NCI-H774 (cell line): ENCODE measurements around the gene DNAJC6.
"Not testable (repeated sequence)": the region's sequence is repeated elsewhere in the genome, so short reads cannot be mapped to it uniquely, and the experiment has no call there.

Source experiments
- DNase-seq: peaks from one replicate; lab custom pipeline; 2025; lab: John Stamatoyannopoulos, UW

The DNAJC6 gene

GRCh38 chr1:65309304-65310077, at the start of gene DNAJC6:
TSS of gene DNAJC6 (plus strand) at chr1:65309543. CDS start at chr1:65309746, 203 bp downstream.
- DNase-seq: peak; percentile 70

DNA sequence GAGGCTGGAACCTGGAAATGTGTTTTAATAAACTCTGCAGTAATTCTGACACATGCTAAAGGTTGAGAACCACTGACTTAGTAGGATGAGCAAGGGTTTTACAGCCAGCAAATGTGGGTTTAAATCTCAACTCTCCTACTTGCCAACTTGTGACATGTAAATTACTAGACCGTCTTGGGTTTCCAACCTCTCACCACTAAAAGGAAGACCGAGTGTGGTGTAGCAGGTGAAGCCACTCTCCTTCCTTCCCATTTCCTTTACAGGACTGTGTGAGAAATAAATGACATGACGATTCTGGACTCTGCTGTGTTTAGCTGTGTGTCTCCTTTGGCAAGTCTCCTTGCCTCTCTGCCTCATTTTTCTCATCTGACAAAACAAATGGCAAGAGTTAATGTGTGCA, 49.5 kb upstream of the DNAJC6 start:
- DNase-seq: no peak

- no peak for DNase-seq
These were observed 48.4 kb upstream of the DNAJC6 start for GRCh38 chr1:65260851-65261473.

- DNase-seq: no peak
These were observed 46.1 kb upstream of the DNAJC6 start for GRCh38 chr1:65263286-65263685.

DNA sequence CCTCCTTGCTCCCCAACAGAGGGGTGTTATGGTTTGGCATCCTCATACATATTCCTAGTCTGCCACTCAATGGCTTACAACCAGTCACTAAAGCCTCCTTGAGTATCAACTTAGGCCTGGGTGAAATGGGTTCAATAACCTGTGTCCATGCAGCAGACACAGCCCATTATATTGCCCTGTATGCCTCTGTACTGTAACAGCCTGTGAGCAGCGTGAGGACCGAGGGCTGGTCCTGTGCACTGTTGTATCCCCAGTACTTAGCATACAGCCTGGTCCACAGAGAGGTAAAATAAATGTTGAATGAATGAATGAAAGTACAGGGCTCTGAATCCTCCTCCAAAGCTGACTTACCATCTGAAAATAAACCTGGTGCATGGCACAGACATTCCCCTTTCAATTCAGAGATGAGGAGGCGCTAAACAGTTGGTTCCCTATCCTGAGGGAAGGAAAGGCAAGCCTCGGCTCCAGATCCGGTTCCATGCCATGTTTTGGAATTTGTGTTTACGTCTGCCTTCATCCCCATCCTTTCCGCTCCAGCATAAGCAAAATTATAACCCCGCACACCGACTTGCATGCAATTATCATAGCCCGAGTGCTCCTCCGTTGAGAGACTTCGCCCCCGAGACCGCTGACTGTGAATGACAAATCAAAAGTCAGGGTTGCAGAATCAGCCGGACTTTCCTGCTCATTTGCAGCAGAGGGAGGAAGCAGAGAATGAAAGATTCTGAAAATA, 45.0 kb upstream of the DNAJC6 start:
- DNase-seq: no peak

DNA sequence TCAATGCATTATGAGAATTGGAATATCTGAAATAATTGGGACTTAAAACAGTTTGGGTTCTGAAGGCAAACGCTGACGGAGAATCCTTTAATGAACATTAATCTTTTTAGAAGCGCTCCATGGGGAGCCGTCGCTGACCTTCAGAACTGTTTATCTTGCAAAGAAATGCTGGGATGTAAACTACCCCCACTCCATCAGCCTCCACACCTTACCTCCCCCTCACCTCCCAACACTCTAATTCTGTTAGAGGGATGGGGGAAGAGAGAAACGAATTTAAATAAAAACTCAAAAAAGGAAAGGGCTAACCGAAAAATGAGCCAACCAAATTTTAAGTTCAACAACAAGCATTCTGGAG, 44.1 kb upstream of the DNAJC6 start:
- no peak for DNase-seq

GRCh38 chr1:65265651-65266351, 43.5 kb upstream of the DNAJC6 start:
- DNase-seq: no peak

DNA sequence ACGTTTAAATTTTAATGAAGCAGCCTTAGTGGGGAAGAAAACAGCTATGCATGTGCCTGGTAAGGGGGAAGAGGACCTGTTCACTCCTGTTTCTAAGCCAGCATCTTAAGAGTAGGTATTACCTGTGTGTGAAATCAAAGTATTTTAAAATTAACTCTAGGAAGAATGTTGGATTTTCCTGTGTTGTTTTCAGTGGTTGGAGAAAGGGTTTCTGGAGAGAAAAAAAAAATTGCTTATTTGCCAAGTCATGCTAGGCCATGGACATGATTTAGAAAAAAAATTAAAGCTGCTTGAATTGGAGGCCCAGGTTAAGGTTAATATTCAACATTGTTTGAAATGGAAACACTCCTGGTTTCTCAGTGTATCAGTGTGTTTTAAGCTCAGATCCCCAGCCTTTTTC, 42.9 kb upstream of the DNAJC6 start:
- DNase-seq: no peak

GRCh38 chr1:65267271-65267670, 42.1 kb upstream of the DNAJC6 start:
- DNase-seq: no peak

DNA sequence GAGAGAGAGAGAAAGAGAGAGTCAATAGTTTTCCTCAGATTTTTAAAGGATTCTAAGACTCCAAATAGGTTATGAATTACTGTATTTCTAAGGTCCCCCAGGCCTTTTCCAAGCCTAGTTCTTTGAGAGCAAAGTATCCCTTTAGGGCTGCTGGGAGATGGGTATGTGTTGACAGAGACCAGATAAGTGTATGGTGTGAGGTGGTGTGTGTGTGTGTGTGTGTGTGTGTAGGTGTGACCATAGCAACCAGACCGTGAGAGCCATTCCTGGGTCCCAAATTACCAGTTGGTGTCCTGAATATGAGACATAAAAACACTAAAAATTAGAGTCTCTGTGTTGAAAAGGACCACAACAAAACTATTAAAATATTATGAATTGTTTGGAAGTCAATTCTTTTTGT, 41.7 kb upstream of the DNAJC6 start:
- DNase-seq: no peak

- no peak for DNase-seq
These were observed 39.7 kb upstream of the DNAJC6 start for GRCh38 chr1:65269612-65270011.

GRCh38 chr1:65276197-65276939, 33.0 kb upstream of the DNAJC6 start:
- DNase-seq: no peak

DNA sequence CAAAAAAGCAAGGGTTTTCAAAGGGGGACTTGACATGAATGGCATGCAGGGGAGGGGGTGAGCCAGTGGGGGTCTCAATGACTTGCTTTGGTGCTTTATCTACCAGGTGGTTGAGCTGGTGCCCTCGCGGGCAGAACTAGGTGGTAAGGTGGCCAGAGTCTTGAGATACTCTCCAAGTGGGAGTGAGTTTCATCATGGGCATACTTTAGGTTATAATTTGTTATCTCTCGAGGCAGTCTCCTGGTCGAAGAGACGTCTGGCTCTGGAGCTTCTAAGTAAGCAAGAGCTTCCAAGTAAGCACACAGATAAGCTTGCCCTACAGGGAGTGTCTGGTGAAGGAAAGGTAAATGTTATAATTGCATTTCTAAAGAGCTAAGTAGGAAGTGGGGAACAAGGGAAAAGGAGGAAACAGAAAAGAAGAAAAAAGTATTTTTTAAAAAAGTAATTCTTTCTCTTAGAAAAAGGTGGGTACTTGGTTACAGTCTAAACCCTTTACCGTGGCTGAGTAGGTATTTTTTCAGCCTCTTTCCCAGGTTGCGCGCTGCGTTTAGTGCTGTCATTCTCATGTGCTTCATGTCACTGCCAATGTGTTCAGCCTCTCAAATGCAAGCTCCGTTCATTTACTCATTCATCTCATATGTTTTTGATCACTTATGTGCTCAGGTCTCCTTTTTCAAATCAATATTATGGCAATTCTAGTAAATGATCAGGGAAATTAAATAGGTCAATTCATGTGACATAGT, 31.6 kb upstream of the DNAJC6 start:
- no peak for DNase-seq

- DNase-seq: no peak
These were observed 30.8 kb upstream of the DNAJC6 start for GRCh38 chr1:65278376-65279069.

- DNase-seq: no peak
These were observed 30.1 kb upstream of the DNAJC6 start for GRCh38 chr1:65279070-65279779.

GRCh38 chr1:65281846-65282245, 27.5 kb upstream of the DNAJC6 start:
- DNase-seq: no peak

- DNase-seq: no peak
These were observed 25.1 kb upstream of the DNAJC6 start for GRCh38 chr1:65284229-65284628.

DNA sequence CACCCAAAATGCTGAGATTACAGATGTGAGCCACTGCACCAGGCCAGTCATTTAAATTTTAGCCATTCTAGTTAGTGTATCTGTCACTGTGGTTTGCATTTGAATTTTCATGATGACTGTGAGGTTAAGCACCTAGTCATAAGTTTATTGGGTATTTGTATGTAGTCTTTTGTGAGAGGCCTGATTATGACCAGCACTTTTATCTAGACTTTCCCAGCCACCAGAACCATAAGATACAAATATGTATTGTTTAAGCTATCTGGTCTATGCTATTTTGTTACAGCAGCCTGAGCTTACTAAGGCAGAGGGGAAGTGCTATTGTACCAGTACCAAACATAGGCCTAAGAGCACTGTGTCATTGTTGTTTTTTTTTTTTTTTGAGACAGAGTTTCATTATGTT, 19.9 kb upstream of the DNAJC6 start:
- no peak for DNase-seq

DNA sequence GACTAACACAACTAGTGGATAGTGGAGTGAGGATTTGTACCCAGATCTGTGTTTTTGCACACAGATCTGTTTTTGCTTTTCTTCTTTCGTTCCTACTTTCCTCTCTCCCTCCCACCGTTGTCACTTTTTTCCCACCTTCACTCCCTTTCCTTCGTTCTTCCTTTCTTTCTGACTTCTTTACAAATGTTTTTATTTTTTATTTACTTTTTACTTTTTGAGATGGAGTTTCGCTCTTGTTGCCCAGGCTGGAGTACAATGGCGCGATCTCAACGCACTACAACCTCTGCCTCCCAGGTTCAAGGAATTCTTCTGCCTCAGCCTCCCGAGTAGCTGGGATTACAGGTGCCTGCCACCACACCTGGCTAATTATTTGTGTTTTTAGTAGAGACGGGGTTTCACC, 17.5 kb upstream of the DNAJC6 start:
- not testable (repeated sequence) for DNase-seq
